Activated T-helper 2 cell treated with anti-CD3 and anti-CD28 coated beads, Interferon-gamma antibody, Interleukin-2, Interleukin-4, amounts not matched to agents 10 μg/mL and 5 μg/mL and 100 μg/mL, durations not matched to agents 14 hours and 24 hours and 36 hours (primary cell): ENCODE data around the gene PMF1. TPM values are rescaled to one million over a fixed set of nuclear protein-coding genes. Genes with fewer than 3 reads are reported as not detected.

ENCODE experiments used
- DNase-seq: peaks from one replicate; pipeline ENCODE4 v3.0.0; 2021; ENCODE audit warnings: low spot score
- H3K27ac Mint-ChIP-seq: one replicate; pipeline ENCODE4 v1.8.0; 2021; ENCODE audit warnings: mixed read lengths
- H3K27me3 Mint-ChIP-seq: one replicate; pipeline ENCODE4 v1.8.0; 2021; ENCODE audit warnings: low read depth, mixed read lengths
- H3K36me3 Mint-ChIP-seq: one replicate; pipeline ENCODE4 v1.8.0; 2021; ENCODE audit warnings: low read depth, mixed read lengths
- H3K4me1 Mint-ChIP-seq: one replicate; pipeline ENCODE4 v1.8.0; 2021; ENCODE audit warnings: low read depth, mixed read lengths
- H3K4me3 Mint-ChIP-seq: one replicate; pipeline ENCODE4 v1.8.0; 2021; ENCODE audit warnings: low read depth, mild to moderate bottlenecking, moderate library complexity, mixed read lengths
- H3K9me3 Mint-ChIP-seq: one replicate; pipeline ENCODE4 v1.8.0; 2021; ENCODE audit warnings: mixed read lengths
- intact Hi-C: fragments of 100-400 bp; cut with micrococcal nuclease; formaldehyde crosslinking; loops from one replicate; pipeline ENCODE4 v1.15.1; 2023
- total RNA-seq: library from RNA; stranded (reverse); gene quantifications from 2 replicates; pipeline ENCODE4 v1.2.3, GENCODE V29; 2022

Gene PMF1
- total RNA-seq, 1 donor from 2014 or later = 115 TPM

GRCh38 chr1:156263288-156263655 lies 50.5 kb downstream of the PMF1 start:
- Mint-ChIP-seq H3K4me3 (no peak overlapping the region), H3K4me1 (peaks cover under 1% of the 10 kb centered on the region), H3K36me3 (peaks cover 84% of the 10 kb centered on the region), H3K27me3 (no peaks in the 10 kb centered on the region), H3K27ac (no peak overlapping the region), H3K9me3 (no peaks in the 10 kb centered on the region)
- DNase-seq = no peak
- intact Hi-C loops = no loop called here

GRCh38 chr1:156266051-156266450 lies 53.2 kb downstream of the PMF1 start:
- no peaks in the 10 kb centered on the region for H3K27me3 Mint-ChIP-seq
- no peaks in the 10 kb centered on the region for H3K4me1 Mint-ChIP-seq
- intact Hi-C loops = no loop called here
- H3K36me3 Mint-ChIP-seq = peaks cover 80% of the 10 kb centered on the region
- H3K27ac Mint-ChIP-seq = no peak overlapping the region
- no peak overlapping the region for H3K4me3 Mint-ChIP-seq
- H3K9me3 Mint-ChIP-seq = no peaks in the 10 kb centered on the region
- no peak for DNase-seq

- no peaks in the 10 kb centered on the region for H3K9me3 Mint-ChIP-seq
These were observed 55.5 kb downstream of the PMF1 start for GRCh38 chr1:156268336-156268735.

GRCh38 chr1:156270314-156270713 lies 57.5 kb downstream of the PMF1 start:
- intact Hi-C loops = no loop called here
- H3K27me3 Mint-ChIP-seq = no peaks in the 10 kb centered on the region
- peaks cover 86% of the 10 kb centered on the region for H3K36me3 Mint-ChIP-seq
- no peak overlapping the region for H3K4me3 Mint-ChIP-seq
- no peaks in the 10 kb centered on the region for H3K4me1 Mint-ChIP-seq
- H3K27ac Mint-ChIP-seq = no peak overlapping the region
- no peak for DNase-seq
- H3K9me3 Mint-ChIP-seq = no peaks in the 10 kb centered on the region

More at GRCh38 chr1:156268336-156268735, 55.5 kb downstream of the PMF1 start:
- intact Hi-C loops = no loop called here
- Mint-ChIP-seq H3K27ac (no peak overlapping the region), H3K4me3 (no peak overlapping the region), H3K36me3 (peaks cover 84% of the 10 kb centered on the region), H3K4me1 (no peaks in the 10 kb centered on the region), H3K27me3 (no peaks in the 10 kb centered on the region)
- DNase-seq = no peak

- Mint-ChIP-seq H3K27ac (no peak overlapping the region), H3K4me1 (peaks cover 15% of the 10 kb centered on the region), H3K36me3 (peaks cover 77% of the 10 kb centered on the region), H3K9me3 (no peaks in the 10 kb centered on the region), H3K4me3 (no peak overlapping the region), H3K27me3 (no peaks in the 10 kb centered on the region)
- DNase-seq = no peak
- intact Hi-C loops = no loop called here
These were observed 63.7 kb downstream of the PMF1 start for GRCh38 chr1:156276532-156276931.

GRCh38 chr1:156276966-156277381 lies 64.2 kb downstream of the PMF1 start:
- no peaks in the 10 kb centered on the region for H3K9me3 Mint-ChIP-seq
- no peak overlapping the region for H3K4me3 Mint-ChIP-seq
- peaks cover 19% of the 10 kb centered on the region for H3K4me1 Mint-ChIP-seq
- peaks cover 73% of the 10 kb centered on the region for H3K36me3 Mint-ChIP-seq
- H3K27ac Mint-ChIP-seq = no peak overlapping the region
- no peak for DNase-seq
- intact Hi-C loops = no loop called here
- no peaks in the 10 kb centered on the region for H3K27me3 Mint-ChIP-seq

- intact Hi-C loops = loop anchor here (5.0 kb wide), 3 partner anchors 37 to 423 kb away; partner anchors contain the start of genes GON4L and SYT11
- H3K27ac Mint-ChIP-seq = no peak overlapping the region
These were observed 67.0 kb downstream of the PMF1 start for GRCh38 chr1:156279837-156280236.

GRCh38 chr1:156281281-156281680 lies 68.5 kb downstream of the PMF1 start:
- Mint-ChIP-seq H3K4me3 (peak overlapping the region; percentile 94), H3K27me3 (no peaks in the 10 kb centered on the region), H3K36me3 (peaks cover 39% of the 10 kb centered on the region), H3K27ac (peak overlapping the region; percentile 89), H3K4me1 (peaks cover 31% of the 10 kb centered on the region), H3K9me3 (no peaks in the 10 kb centered on the region)
- DNase-seq = no peak
- intact Hi-C loops = loop anchor here (5.0 kb wide), 3 partner anchors 36 to 424 kb away; partner anchors contain the start of genes GON4L and SYT11

More at GRCh38 chr1:156279837-156280236, 67.0 kb downstream of the PMF1 start:
- H3K9me3 Mint-ChIP-seq = no peaks in the 10 kb centered on the region
- no peaks in the 10 kb centered on the region for H3K27me3 Mint-ChIP-seq
- H3K36me3 Mint-ChIP-seq = peaks cover 45% of the 10 kb centered on the region
- no peak overlapping the region for H3K4me3 Mint-ChIP-seq
- H3K4me1 Mint-ChIP-seq = peaks cover 31% of the 10 kb centered on the region
- DNase-seq = no peak

GRCh38 chr1:156281693-156282478 lies 69.1 kb downstream of the PMF1 start:
- Mint-ChIP-seq H3K4me3 (peak overlapping the region; percentile 94), H3K36me3 (peaks cover 35% of the 10 kb centered on the region), H3K27ac (peak overlapping the region; percentile 89), H3K4me1 (peaks cover 31% of the 10 kb centered on the region), H3K27me3 (no peaks in the 10 kb centered on the region), H3K9me3 (no peaks in the 10 kb centered on the region)
- intact Hi-C loops = loop anchor here (1.0 to 5.0 kb wide), 5 partner anchors 35 to 425 kb away; partner anchors contain the start of genes CCT3, GON4L, LAMTOR2 and SYT11
- no peak for DNase-seq

GRCh38 chr1:156282479-156283222 lies 69.8 kb downstream of the PMF1 start, which contains the start of gene SMG5:
Gene SMG5 (minus strand): TSS chr1:156282825. CDS start chr1:156282680, 145 bp downstream.
- peak within 1 kb of the TSS; percentile 89 for H3K27ac Mint-ChIP-seq
- intact Hi-C loops = loop anchor here (1.0 to 5.0 kb wide), 5 partner anchors 35 to 425 kb away; partner anchors contain the start of genes CCT3, GON4L, LAMTOR2 and SYT11
- no peaks in the 10 kb centered on the region for H3K9me3 Mint-ChIP-seq
- H3K36me3 Mint-ChIP-seq = peaks cover 27% of the 10 kb centered on the region
- H3K4me3 Mint-ChIP-seq = peak within 1 kb of the TSS; percentile 94
- DNase-seq = peak; percentile 96
- peaks cover 31% of the 10 kb centered on the region for H3K4me1 Mint-ChIP-seq
- no peaks in the 10 kb centered on the region for H3K27me3 Mint-ChIP-seq

GRCh38 chr1:156283521-156283920 lies 70.7 kb downstream of the PMF1 start:
- Mint-ChIP-seq H3K4me3 (peak overlapping the region; percentile 94), H3K9me3 (no peaks in the 10 kb centered on the region), H3K27ac (peak overlapping the region; percentile 89), H3K27me3 (no peaks in the 10 kb centered on the region), H3K36me3 (peaks cover 19% of the 10 kb centered on the region), H3K4me1 (peaks cover 31% of the 10 kb centered on the region)
- no peak for DNase-seq
- intact Hi-C loops = loop anchor here (2.0 to 5.0 kb wide), 4 partner anchors 34 to 426 kb away; partner anchors contain the start of genes CCT3, GON4L, SYT11 and TSACC

- H3K36me3 Mint-ChIP-seq = peaks cover 19% of the 10 kb centered on the region
- peak within 1 kb of the TSS; percentile 89 for H3K27ac Mint-ChIP-seq
- H3K4me1 Mint-ChIP-seq = peaks cover 31% of the 10 kb centered on the region
- DNase-seq = no peak
- H3K27me3 Mint-ChIP-seq = no peaks in the 10 kb centered on the region
- intact Hi-C loops = loop anchor here (5.0 kb wide), 3 partner anchors 33 to 427 kb away; partner anchors contain the start of genes GON4L and SYT11
- peak within 1 kb of the TSS; percentile 94 for H3K4me3 Mint-ChIP-seq
- H3K9me3 Mint-ChIP-seq = no peaks in the 10 kb centered on the region
These were observed 71.3 kb downstream of the PMF1 start, which contains the start of gene TMEM79 for GRCh38 chr1:156284112-156284511. Gene TMEM79 (plus strand): TSS chr1:156284325. CDS start chr1:156285227, 902 bp downstream.
